22Rv1 (cell line): Measurements from ENCODE around the gene ZAR1L.

ENCODE experiments used
- ZFX ChIP-seq: fragments of 450-650 bp; IDR thresholded peaks from 2 replicates; pipeline ENCODE4 v1.6.1; 2017; ENCODE audit warnings: antibody characterized with exemption, borderline replicate concordance
- TF ChIP-seq, protein P1 (sequence below): fragments of 450-650 bp; IDR thresholded peaks from 2 replicates; pipeline ENCODE4 v1.5.1; 2017; ENCODE audit warnings: mild to moderate bottlenecking

GRCh38 chr13:32272021-32272683, 43.0 kb downstream of the ZAR1L start:
- TF ChIP-seq, protein P1, sequence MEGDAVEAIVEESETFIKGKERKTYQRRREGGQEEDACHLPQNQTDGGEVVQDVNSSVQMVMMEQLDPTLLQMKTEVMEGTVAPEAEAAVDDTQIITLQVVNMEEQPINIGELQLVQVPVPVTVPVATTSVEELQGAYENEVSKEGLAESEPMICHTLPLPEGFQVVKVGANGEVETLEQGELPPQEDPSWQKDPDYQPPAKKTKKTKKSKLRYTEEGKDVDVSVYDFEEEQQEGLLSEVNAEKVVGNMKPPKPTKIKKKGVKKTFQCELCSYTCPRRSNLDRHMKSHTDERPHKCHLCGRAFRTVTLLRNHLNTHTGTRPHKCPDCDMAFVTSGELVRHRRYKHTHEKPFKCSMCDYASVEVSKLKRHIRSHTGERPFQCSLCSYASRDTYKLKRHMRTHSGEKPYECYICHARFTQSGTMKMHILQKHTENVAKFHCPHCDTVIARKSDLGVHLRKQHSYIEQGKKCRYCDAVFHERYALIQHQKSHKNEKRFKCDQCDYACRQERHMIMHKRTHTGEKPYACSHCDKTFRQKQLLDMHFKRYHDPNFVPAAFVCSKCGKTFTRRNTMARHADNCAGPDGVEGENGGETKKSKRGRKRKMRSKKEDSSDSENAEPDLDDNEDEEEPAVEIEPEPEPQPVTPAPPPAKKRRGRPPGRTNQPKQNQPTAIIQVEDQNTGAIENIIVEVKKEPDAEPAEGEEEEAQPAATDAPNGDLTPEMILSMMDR: no peak
- no peak for TF ChIP-seq ZFX
